Bronchial epithelial cell (primary cell): ENCODE results near the gene COL23A1. TPM values are rescaled to one million over a fixed set of nuclear protein-coding genes. Genes with fewer than 3 reads are reported as not detected.

Experiments
- DNase-seq: peaks from one replicate; pipeline ENCODE4 v3.0.0-alpha.2; 2010; ENCODE audit warnings: low read depth
- FAIRE-seq: peaks from 2 replicates; lab custom pipeline; 2011; peaks lifted over from hg19 to GRCh38; lab: Jason Lieb, UNC
- H3K27me3 ChIP-seq: 2 replicates; pipeline ENCODE4 v1.5.1; 2011; ENCODE audit warnings: low read length; ENCODE audit not compliant: control insufficient read depth, insufficient read depth
- H3K36me3 ChIP-seq: 2 replicates; pipeline ENCODE4 v1.5.1; 2011; ENCODE audit warnings: low read length; ENCODE audit not compliant: control insufficient read depth, insufficient read depth
- H3K4me3 ChIP-seq: 2 replicates; pipeline ENCODE4 v1.5.1; 2011; ENCODE audit warnings: mild to moderate bottlenecking, low read depth, low read length, control low read depth
- CTCF ChIP-seq: IDR thresholded peaks from 2 replicates; pipeline ENCODE4 v1.5.1; 2011; ENCODE audit warnings: mild to moderate bottlenecking, moderate library complexity, low read length, control low read depth, inconsistent platforms; ENCODE audit not compliant: insufficient read depth, severe bottlenecking
- total RNA-seq: library from RNA; depleted of rRNA; stranded (reverse); fragments of >200 nt; gene quantifications from 2 replicates; pipeline ENCODE4 v1.2.1, GENCODE V29; 2014

COL23A1 gene
- total RNA-seq, 1 donor from 2014 or later = 0.26 TPM

DNA sequence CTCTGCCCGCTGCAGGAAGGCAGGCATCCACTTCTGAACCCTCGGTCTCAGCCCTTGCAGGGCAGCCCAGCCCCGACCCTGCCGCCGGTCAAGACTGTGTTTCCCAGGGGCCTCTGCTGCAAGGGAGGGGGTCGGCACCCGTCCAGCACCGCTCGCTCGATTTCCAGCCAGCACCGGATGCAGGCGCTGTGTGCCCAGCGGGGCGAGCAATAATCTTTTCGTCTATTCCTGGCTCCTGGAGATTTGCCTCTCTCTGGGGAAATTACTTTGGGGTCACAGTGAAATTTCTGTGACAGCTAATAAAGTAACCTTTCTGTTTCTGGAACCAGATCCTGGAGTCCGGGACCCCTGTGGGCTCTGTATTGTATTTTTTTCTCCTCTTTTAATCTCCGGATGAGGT is 155.3 kb downstream of the COL23A1 start:
- no peak for FAIRE-seq
- DNase-seq = no peak
- H3K4me3 ChIP-seq = no peak overlapping the region
- H3K36me3 ChIP-seq = no peaks in the 10 kb centered on the region
- TF ChIP-seq CTCF = no peak
- H3K27me3 ChIP-seq = no peaks in the 10 kb centered on the region

DNA sequence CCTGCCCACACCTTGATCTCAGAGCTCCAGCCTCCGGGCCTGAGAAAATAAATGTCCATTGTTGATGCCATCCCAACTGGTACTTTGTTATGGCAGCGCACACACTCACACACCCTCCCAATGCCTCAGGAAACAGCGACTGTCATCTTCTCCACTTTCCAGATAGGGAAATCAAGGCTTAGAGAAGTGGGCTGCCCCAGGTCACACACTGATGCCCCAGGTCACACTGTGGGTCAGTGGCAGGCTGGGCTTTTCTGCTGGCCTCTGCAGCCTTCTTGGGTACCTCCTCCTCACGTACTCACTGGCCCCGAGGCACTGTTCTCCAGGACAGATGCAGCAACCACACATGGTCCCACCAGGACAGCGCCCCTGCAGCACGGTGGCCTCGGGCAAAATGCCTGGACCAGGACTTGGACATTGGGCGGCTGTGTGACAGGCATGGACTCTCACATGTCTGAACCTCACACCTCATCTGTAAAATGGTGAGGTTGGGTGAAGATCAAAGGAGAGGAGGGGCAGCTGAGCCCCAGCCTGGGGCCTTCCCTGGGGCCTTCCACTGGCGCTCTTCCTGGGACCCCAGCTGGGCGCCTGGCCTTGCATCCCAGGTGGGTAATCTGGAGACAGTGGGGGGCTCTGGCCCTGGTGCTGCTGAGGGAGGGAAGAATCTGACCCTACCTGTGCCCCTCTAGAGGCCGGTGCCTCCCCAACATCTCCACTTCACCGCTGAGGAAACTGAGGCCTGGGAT is 156.0 kb downstream of the COL23A1 start:
- no peak overlapping the region for H3K4me3 ChIP-seq
- FAIRE-seq = no peak
- no peaks in the 10 kb centered on the region for H3K27me3 ChIP-seq
- H3K36me3 ChIP-seq = no peaks in the 10 kb centered on the region
- DNase-seq = no peak
- TF ChIP-seq CTCF = no peak

DNA sequence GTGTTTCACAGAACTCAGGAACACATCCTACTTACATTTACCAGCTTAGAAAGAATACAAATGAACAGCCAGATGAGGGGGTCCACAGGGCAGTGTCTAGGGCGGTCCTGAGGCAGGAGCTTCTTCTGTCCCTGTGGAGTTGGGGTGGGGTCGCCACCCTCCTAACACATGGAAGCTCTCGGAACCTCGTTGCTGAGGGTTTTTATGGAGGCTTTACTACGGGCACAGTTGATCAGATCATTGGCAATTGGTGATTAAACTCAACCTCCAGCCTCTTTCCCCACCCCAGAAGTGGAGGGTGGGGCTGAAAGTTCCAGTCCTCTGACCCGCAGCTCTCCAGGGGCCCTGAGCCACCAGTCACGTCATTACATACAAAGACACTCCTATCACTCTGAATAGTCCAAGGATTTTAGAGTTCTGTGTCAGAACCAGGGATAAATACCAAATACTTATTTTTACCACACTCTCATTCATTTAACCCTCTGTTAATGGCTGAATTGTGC is 156.9 kb downstream of the COL23A1 start:
- TF ChIP-seq CTCF = no peak
- DNase-seq (no peak), FAIRE-seq (no peak)
- H3K36me3 ChIP-seq = no peaks in the 10 kb centered on the region
- no peaks in the 10 kb centered on the region for H3K27me3 ChIP-seq
- no peak overlapping the region for H3K4me3 ChIP-seq

GRCh38 chr5:178432421-178433272 is 157.5 kb downstream of the COL23A1 start:
- no peak for FAIRE-seq

DNA sequence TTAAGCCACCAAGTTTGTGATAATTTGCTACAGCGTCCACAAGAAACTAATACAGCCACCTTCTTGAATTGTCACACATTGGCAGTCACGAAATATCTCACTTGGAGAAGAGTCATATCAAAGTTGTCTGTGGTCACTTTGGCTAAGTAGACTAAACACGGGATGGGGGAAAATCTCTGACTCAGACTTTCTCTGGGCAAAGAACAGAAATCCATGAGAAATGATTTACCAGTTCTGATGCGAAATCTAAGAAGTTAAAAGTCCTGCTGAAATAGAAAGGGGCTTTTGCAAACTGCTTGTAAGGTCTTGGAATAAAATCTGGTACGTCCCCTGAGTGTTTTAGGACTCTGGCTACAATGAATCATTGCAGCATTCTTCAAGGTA is 158.4 kb downstream of the COL23A1 start:
- no peak overlapping the region for H3K4me3 ChIP-seq
- no peaks in the 10 kb centered on the region for H3K36me3 ChIP-seq
- no peak for DNase-seq
- FAIRE-seq = no peak
- H3K27me3 ChIP-seq = no peaks in the 10 kb centered on the region
- TF ChIP-seq CTCF = no peak

More at GRCh38 chr5:178432421-178433272, 157.5 kb downstream of the COL23A1 start:
- TF ChIP-seq CTCF = no peak
- Histone ChIP-seq H3K27me3 (no peaks in the 10 kb centered on the region), H3K36me3 (no peaks in the 10 kb centered on the region), H3K4me3 (no peak overlapping the region)
- no peak for DNase-seq
